ENCODE measurements around the gene HSD17B14. TPM values are rescaled to one million over a fixed set of nuclear protein-coding genes. Genes with fewer than 3 reads are reported as not detected.

Gene HSD17B14
- total and polyA plus RNA-seq, 2 experiments from 2014 or later, result 8.4 to 11.7 TPM

GRCh38 chr19:48768994-48769713 is 67.1 kb downstream of the HSD17B14 start:
- H3K4me3 Mint-ChIP-seq, result no peak overlapping the region

More at GRCh38 chr19:48768994-48769713, 67.1 kb downstream of the HSD17B14 start:
- ATAC-seq (no peak), DNase-seq (ENCODE audit: low spot score) (no peak)
- H3K36me3 ChIP-seq (ENCODE audit: insufficient read depth), result no peaks in the 10 kb centered on the region
- Mint-ChIP-seq H3K27ac (no peak overlapping the region), H3K36me3 (ENCODE audit: low read depth) (no peaks in the 10 kb centered on the region), H3K4me1 (peaks cover 12% of the 10 kb centered on the region), H3K27me3 (ENCODE audit: insufficient read depth, low read depth, poor library complexity) (peaks cover 3% of the 10 kb centered on the region), H3K9me3 (no peaks in the 10 kb centered on the region)
- H4K20me1 ChIP-seq (replicated peaks; ENCODE audit: insufficient read depth), result no peaks in the 10 kb centered on the region
- no peaks in the 10 kb centered on the region for H3K9me2 ChIP-seq (ENCODE audit: insufficient read depth)
- no peak overlapping the region for H3K4me3 ChIP-seq
- H3F3A ChIP-seq (replicated peaks; ENCODE audit: low read depth), result no peaks in the 10 kb centered on the region
- TF ChIP-seq ETS1 (IDR thresholded peaks at IDR 0.05) (no peak), STAT1 (IDR thresholded peaks at IDR 0.05; ENCODE audit: unreplicated experiment) (no peak), ZNF114 (CRISPR knock-in tag; IDR thresholded peaks at IDR 0.05) (no peak), CREB1 (CRISPR knock-in tag; IDR thresholded peaks at IDR 0.05; ENCODE audit: low read depth) (no peak), REST (IDR thresholded peaks at IDR 0.05; ENCODE audit: unreplicated experiment) (no peak), EZH2 (IDR thresholded peaks at IDR 0.05; ENCODE audit: low read depth, unreplicated experiment) (no peak), CTCF (conservative IDR thresholded peaks at IDR 0.05; ENCODE audit: low read depth in 2 of 2) (no peak), ZNF462 (CRISPR knock-in tag; IDR thresholded peaks at IDR 0.05) (no peak), JUNB (IDR thresholded peaks at IDR 0.05; ENCODE audit: unreplicated experiment) (no peak), NANOG (IDR thresholded peaks at IDR 0.05; ENCODE audit: borderline replicate concordance) (no peak), EZH2phosphoT487 (IDR thresholded peaks at IDR 0.05; ENCODE audit: unreplicated experiment) (no peak), POLR2AphosphoS5 (IDR thresholded peaks at IDR 0.05; ENCODE audit: low read depth) (no peak), ZNF331 (CRISPR knock-in tag; IDR thresholded peaks at IDR 0.05; ENCODE audit: low read depth) (no peak)
- no peak overlapping the region for H2AFZ ChIP-seq
- no peaks in the 10 kb centered on the region for H3K4me1 ChIP-seq (ENCODE audit: insufficient read depth)
- no peak overlapping the region for H3K27ac ChIP-seq (ENCODE audit: low read depth)
- no peaks in the 10 kb centered on the region for H3K27me3 ChIP-seq (ENCODE audit: insufficient read depth)
- no peak overlapping the region for H3K4me2 ChIP-seq
- H3K79me2 ChIP-seq (replicated peaks; ENCODE audit: insufficient read depth), result no peaks in the 10 kb centered on the region
